ENCODE data around the gene NT5DC3.

NT5DC3 gene

DNA sequence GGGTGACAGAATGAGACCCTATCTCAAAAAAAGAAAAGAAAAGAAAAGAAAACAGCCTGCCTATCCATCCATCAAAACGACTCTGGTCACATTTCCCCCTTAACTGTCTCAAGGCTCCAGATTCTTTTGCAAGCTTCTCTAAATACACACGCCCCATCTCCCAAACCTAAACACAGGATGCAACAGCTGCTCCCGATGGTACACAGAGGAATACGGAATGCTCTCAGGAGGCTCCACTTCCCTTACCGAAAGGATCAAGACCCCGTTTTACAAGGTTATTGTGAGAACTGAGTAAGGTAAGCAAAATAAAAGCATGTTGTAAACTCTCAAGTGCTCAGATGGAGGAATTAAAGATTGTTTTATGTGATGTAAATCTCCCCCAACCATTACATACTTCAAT is 62.3 kb downstream of the NT5DC3 start:
- TF ChIP-seq, protein P1, sequence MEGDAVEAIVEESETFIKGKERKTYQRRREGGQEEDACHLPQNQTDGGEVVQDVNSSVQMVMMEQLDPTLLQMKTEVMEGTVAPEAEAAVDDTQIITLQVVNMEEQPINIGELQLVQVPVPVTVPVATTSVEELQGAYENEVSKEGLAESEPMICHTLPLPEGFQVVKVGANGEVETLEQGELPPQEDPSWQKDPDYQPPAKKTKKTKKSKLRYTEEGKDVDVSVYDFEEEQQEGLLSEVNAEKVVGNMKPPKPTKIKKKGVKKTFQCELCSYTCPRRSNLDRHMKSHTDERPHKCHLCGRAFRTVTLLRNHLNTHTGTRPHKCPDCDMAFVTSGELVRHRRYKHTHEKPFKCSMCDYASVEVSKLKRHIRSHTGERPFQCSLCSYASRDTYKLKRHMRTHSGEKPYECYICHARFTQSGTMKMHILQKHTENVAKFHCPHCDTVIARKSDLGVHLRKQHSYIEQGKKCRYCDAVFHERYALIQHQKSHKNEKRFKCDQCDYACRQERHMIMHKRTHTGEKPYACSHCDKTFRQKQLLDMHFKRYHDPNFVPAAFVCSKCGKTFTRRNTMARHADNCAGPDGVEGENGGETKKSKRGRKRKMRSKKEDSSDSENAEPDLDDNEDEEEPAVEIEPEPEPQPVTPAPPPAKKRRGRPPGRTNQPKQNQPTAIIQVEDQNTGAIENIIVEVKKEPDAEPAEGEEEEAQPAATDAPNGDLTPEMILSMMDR (IDR thresholded peaks at IDR 0.05), result no peak
- Histone ChIP-seq H3K36me3 (peaks cover 60% of the 10 kb centered on the region), H3K4me1 (ENCODE audit: control insufficient read depth in 1 of 2, insufficient read depth in 1 of 2, low read depth in 1 of 2, low read length in 1 of 2) (no peaks in the 10 kb centered on the region), H3K9me3 (no peaks in the 10 kb centered on the region), H3K4me3 (ENCODE audit: low read depth in 1 of 2, low read length in 1 of 2) (no peak overlapping the region), H3K27ac (no peak overlapping the region), H3K27me3 (no peaks in the 10 kb centered on the region)

DNA sequence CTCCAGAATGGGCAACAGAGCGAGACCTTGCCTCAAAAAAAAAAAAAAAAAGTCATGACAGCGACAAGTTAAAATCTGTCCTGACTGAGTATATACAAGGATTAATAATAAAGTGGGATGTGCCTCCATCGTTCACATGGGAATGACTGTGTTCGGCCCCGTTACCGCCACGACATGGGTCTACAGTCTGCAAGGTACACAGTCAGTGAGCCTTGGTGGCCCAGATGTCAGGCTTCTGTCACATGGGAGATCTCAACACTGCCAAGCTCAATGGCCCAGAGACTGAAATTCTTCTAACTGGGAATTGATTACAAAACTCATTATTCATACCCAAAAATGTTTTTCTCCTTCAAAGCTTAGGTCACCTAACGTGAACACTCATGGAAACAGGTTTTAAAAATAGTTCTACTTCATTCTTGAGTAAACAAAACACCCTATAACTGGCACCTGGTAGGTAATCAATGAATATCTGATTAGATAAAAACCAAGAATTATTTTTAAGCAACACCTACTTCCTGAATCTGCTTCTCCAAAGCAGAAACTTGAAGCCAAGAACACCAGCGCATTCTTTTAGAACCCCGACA is 66.0 kb downstream of the NT5DC3 start:
- no peaks in the 10 kb centered on the region for H3K27me3 ChIP-seq
- peaks cover 34% of the 10 kb centered on the region for H3K36me3 ChIP-seq
- H3K27ac ChIP-seq, result no peak overlapping the region
- H3K4me3 ChIP-seq (ENCODE audit: low read depth in 1 of 2, low read length in 1 of 2), result no peak overlapping the region
- H3K9me3 ChIP-seq, result no peaks in the 10 kb centered on the region
- TF ChIP-seq, protein P1 (IDR thresholded peaks at IDR 0.05), result no peak
- no peaks in the 10 kb centered on the region for H3K4me1 ChIP-seq (ENCODE audit: control insufficient read depth in 1 of 2, insufficient read depth in 1 of 2, low read depth in 1 of 2, low read length in 1 of 2)

DNA sequence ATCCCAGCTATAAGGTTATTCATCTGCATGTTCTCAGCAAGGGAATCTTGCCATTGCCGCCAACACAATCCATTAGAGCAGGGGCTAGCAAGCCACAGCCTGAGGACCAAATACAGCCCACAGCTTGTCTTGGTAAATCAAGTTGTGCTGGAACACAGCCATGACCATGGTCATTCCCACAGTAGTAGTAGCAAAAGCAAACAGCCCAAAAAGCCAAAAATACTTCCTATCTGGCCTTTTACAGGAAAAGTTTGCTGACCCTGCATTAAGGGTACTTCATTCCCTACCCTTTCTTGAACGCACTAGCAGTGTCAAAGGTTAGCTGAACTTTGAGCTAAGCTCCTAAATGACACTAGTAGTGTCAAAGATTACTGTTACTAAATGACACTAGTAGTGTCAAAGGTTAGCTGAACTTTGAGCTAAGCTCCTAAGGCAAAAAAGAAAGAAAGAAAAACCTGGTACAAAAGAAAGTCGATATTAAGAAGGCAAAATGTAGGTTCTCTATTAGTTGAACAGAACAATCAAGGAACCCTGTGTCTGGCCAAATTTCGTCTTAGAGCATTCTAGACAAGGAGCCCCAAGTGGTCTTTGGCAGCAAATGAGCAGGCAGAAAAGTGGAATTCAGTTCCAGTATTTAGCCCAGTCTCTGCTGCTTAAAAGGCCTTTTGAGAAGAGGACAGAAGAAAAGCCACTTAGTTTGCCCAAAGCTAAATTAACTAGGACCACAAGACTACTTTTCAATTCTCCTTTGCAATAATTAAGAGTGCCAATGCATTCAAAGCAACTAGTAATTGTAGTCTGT is 67.7 kb downstream of the NT5DC3 start:
- Histone ChIP-seq H3K27me3 (no peaks in the 10 kb centered on the region), H3K4me1 (ENCODE audit: control insufficient read depth in 1 of 2, insufficient read depth in 1 of 2, low read depth in 1 of 2, low read length in 1 of 2) (peaks cover 0 to 6% of the 10 kb centered on the region in 2 experiments), H3K27ac (no peak overlapping the region), H3K9me3 (no peaks in the 10 kb centered on the region), H3K36me3 (peaks cover 20% of the 10 kb centered on the region), H3K4me3 (ENCODE audit: low read depth in 1 of 2, low read length in 1 of 2) (no peak overlapping the region)
- TF ChIP-seq, protein P1 (IDR thresholded peaks at IDR 0.05), result no peak

DNA sequence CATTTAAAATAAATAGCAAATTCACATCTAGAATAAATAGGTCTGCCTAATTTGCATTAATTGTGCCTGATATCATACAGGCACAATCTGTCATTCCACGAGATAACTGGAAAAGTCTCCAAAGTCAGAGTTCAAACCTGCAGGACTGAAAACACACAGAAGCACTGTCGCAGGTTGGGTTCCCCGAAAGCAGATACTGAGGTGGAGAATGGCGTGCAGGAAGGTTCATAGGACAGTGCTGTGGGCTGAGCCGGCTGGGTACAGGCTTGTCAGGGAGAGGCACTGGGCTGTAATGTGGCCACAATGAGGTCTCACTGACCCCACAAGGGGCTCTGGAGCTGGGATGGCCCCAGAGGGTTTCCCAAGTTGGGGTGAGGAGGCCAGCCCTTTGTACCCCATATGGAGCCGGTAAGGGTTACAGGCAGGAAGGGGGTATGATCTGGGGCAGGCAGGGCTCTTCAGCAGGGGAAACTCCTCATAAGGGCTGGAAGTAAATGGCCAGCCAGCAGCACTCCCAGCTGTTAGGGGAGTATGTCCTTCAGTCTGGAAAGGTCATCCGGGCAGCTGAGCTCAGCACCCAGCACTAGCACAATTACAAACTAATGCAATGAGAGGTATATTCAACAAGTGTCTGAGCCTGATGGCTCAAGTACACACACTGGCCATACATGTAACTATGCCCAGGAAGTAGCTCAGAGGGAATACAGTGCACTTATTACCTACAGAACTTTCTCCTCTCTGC is 68.5 kb downstream of the NT5DC3 start:
- Histone ChIP-seq H3K27ac (no peak overlapping the region), H3K36me3 (peaks cover 17% of the 10 kb centered on the region), H3K9me3 (no peaks in the 10 kb centered on the region), H3K4me3 (ENCODE audit: low read depth in 1 of 2, low read length in 1 of 2) (no peak overlapping the region), H3K27me3 (no peaks in the 10 kb centered on the region), H3K4me1 (ENCODE audit: control insufficient read depth in 1 of 2, insufficient read depth in 1 of 2, low read depth in 1 of 2, low read length in 1 of 2) (peaks cover 0 to 6% of the 10 kb centered on the region in 2 experiments)
- TF ChIP-seq, protein P1 (IDR thresholded peaks at IDR 0.05), result no peak

DNA sequence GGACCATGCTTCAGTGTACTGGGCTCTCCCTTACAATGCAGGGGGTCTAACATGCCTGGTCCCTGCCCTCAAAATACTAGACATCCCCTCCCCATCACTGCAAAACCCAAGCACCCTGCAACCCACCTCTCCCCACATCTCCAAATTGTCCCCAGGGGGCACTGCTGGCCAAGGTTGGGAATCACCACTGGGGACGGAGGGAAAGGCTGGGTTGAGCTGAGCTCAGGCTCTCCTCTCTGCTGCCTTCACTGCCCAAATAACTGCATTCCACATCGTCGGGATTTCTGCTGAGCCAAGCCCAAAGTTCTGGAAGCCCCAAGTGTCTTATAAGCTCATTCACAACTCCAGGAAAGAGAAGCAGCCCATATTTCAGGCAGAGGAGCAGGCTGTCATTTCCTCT is 69.6 kb downstream of the NT5DC3 start:
- Histone ChIP-seq H3K27me3 (no peaks in the 10 kb centered on the region), H3K36me3 (peaks cover 11% of the 10 kb centered on the region), H3K4me1 (ENCODE audit: control insufficient read depth in 1 of 2, insufficient read depth in 1 of 2, low read depth in 1 of 2, low read length in 1 of 2) (peaks cover 0 to 6% of the 10 kb centered on the region in 2 experiments), H3K4me3 (ENCODE audit: low read depth in 1 of 2, low read length in 1 of 2) (no peak overlapping the region), H3K27ac (no peak overlapping the region), H3K9me3 (no peaks in the 10 kb centered on the region)
- TF ChIP-seq, protein P1 (IDR thresholded peaks at IDR 0.05), result peak; percentile 62
